Stimulated activated CD8-positive, alpha-beta memory T cell treated with anti-CD3 and anti-CD28 coated beads, Interleukin-15, amount 100 ng/mL, for 24 hours (primary cell): ENCODE results near the gene PROM1.

ENCODE experiments used
- DNase-seq: peaks from one replicate; pipeline ENCODE4 v3.0.0-alpha.2; 2020; ENCODE audit warnings: low read depth

Gene PROM1

GRCh38 chr4:16056681-16057385, 27.0 kb downstream of the PROM1 start:
- DNase-seq, result no peak

GRCh38 chr4:16055873-16056272, 27.9 kb downstream of the PROM1 start:
- no peak for DNase-seq

- no peak for DNase-seq
Observed at GRCh38 chr4:16055471-16055870, 28.4 kb downstream of the PROM1 start.

- no peak for DNase-seq
Observed at GRCh38 chr4:16052939-16053338, 30.9 kb downstream of the PROM1 start.

- DNase-seq, result no peak
Observed at GRCh38 chr4:16051980-16052379, 31.8 kb downstream of the PROM1 start.

- no peak for DNase-seq
Observed at GRCh38 chr4:16051132-16051531, 32.7 kb downstream of the PROM1 start.

- DNase-seq, result no peak
Observed at GRCh38 chr4:16050669-16051068, 33.2 kb downstream of the PROM1 start.

- no peak for DNase-seq
Observed at GRCh38 chr4:16048619-16049419, 35.0 kb downstream of the PROM1 start.

- no peak for DNase-seq
Observed at GRCh38 chr4:16045687-16046086, 38.1 kb downstream of the PROM1 start.

GRCh38 chr4:16043642-16044498, 40.0 kb downstream of the PROM1 start:
- DNase-seq, result no peak

- no peak for DNase-seq
Observed at GRCh38 chr4:16039139-16039538, 44.7 kb downstream of the PROM1 start.

GRCh38 chr4:16037901-16038300, 45.9 kb downstream of the PROM1 start:
- no peak for DNase-seq

- DNase-seq, result no peak
Observed at GRCh38 chr4:16035843-16036242, 48.0 kb downstream of the PROM1 start.

- no peak for DNase-seq
Observed at GRCh38 chr4:16034010-16034748, 49.6 kb downstream of the PROM1 start.

- no peak for DNase-seq
Observed at GRCh38 chr4:16032396-16032770, 51.4 kb downstream of the PROM1 start.

- no peak for DNase-seq
Observed at GRCh38 chr4:16031546-16032395, 52.1 kb downstream of the PROM1 start.

GRCh38 chr4:16029886-16030285, 53.9 kb downstream of the PROM1 start:
- DNase-seq, result no peak

- no peak for DNase-seq
Observed at GRCh38 chr4:16029262-16029661, 54.6 kb downstream of the PROM1 start.

- no peak for DNase-seq
Observed at GRCh38 chr4:16027626-16028025, 56.2 kb downstream of the PROM1 start.

GRCh38 chr4:16027114-16027513, 56.7 kb downstream of the PROM1 start:
- DNase-seq, result no peak

GRCh38 chr4:16026160-16026761, 57.6 kb downstream of the PROM1 start:
- DNase-seq, result no peak
